ENCODE results near the gene TOR2A. TPM values are rescaled to one million over a fixed set of nuclear protein-coding genes. Genes with fewer than 3 reads are reported as not detected.

Gene TOR2A
- total and polyA plus RNA-seq, 9 of the 15 experiments (the other 6 are each of a cell fraction or from before 2014, with no cell fraction given): 0.80 to 25.9 (median 11.1) TPM

DNA sequence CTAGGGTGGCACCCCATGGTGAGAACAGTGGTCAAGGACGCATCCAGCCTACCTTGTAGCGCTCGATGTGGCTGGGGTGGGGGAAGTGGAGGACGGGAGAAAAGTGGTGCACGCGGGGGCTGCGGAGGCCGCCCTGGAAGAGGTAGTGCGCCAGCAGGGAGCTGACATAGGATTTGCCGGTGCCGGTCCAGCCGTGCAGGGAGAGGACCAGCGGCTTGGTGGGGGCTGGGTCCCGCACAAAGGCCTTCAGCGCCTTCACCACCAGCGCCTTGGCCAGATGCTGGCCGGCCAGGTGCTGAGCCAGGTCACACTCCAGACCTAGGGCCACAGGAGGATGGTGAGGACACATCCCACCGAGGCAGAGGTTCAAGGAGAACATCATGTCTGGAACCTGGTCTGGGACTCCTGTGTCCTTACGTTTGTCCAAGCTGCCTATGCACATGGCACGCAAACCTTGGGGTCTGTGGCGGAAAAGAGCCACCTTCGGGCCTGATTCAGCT is 797 bp downstream of the TOR2A start (continued):
- TF ChIP-seq SMARCC2 (IDR thresholded peaks at IDR 0.05; ENCODE audit: low read depth) (no peak), DMBX1 (CRISPR knock-in tag; IDR thresholded peaks at IDR 0.05; ENCODE audit: borderline replicate concordance) (no peak), ZKSCAN8 (CRISPR knock-in tag; IDR thresholded peaks at IDR 0.05) (no peak), RB1 (IDR thresholded peaks at IDR 0.05; ENCODE audit: low read depth) (peak; percentile 66; the same call in 1 of the 2 replicates), HSF4 (CRISPR knock-in tag; IDR thresholded peaks at IDR 0.05; ENCODE audit: borderline replicate concordance) (no peak), SNRNP70 (optimal IDR thresholded peaks at IDR 0.05; ENCODE audit: low read depth, low read length) (no peak), ARNT (IDR thresholded peaks at IDR 0.05) (no peak), POLR2AphosphoS5 (IDR thresholded peaks at IDR 0.05; ENCODE audit: control insufficient read depth, insufficient read depth, low read depth, low read length) (no peak), ZNF764 (CRISPR knock-in tag; IDR thresholded peaks at IDR 0.05; ENCODE audit: low read depth) (no peak), TAF9B (IDR thresholded peaks at IDR 0.05; ENCODE audit: partially characterized antibody) (no peak), SP1 (CRISPR knock-in tag; IDR thresholded peaks at IDR 0.05) (no peak; the same call in 1 of the 2 replicates), ZNF165 (CRISPR knock-in tag; IDR thresholded peaks at IDR 0.05; ENCODE audit: borderline replicate concordance) (no peak), MECOM (CRISPR knock-in tag; IDR thresholded peaks at IDR 0.05) (no peak), ZNF586 (CRISPR knock-in tag; conservative IDR thresholded peaks at IDR 0.05) (no peak)
- TF ChIP-seq, protein P1, sequence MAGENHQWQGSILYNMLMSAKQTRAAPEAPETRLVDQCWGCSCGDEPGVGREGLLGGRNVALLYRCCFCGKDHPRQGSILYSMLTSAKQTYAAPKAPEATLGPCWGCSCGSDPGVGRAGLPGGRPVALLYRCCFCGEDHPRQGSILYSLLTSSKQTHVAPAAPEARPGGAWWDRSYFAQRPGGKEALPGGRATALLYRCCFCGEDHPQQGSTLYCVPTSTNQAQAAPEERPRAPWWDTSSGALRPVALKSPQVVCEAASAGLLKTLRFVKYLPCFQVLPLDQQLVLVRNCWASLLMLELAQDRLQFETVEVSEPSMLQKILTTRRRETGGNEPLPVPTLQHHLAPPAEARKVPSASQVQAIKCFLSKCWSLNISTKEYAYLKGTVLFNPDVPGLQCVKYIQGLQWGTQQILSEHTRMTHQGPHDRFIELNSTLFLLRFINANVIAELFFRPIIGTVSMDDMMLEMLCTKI (IDR thresholded peaks at IDR 0.05; ENCODE audit: partially characterized antibody): no peak
- TF ChIP-seq, protein P2, sequence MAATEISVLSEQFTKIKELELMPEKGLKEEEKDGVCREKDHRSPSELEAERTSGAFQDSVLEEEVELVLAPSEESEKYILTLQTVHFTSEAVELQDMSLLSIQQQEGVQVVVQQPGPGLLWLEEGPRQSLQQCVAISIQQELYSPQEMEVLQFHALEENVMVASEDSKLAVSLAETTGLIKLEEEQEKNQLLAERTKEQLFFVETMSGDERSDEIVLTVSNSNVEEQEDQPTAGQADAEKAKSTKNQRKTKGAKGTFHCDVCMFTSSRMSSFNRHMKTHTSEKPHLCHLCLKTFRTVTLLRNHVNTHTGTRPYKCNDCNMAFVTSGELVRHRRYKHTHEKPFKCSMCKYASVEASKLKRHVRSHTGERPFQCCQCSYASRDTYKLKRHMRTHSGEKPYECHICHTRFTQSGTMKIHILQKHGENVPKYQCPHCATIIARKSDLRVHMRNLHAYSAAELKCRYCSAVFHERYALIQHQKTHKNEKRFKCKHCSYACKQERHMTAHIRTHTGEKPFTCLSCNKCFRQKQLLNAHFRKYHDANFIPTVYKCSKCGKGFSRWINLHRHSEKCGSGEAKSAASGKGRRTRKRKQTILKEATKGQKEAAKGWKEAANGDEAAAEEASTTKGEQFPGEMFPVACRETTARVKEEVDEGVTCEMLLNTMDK (IDR thresholded peaks at IDR 0.05; ENCODE audit: borderline replicate concordance, insufficient read depth, low read depth, low read length, poor library complexity, severe bottlenecking): no peak
- TF ChIP-seq, protein P3, sequence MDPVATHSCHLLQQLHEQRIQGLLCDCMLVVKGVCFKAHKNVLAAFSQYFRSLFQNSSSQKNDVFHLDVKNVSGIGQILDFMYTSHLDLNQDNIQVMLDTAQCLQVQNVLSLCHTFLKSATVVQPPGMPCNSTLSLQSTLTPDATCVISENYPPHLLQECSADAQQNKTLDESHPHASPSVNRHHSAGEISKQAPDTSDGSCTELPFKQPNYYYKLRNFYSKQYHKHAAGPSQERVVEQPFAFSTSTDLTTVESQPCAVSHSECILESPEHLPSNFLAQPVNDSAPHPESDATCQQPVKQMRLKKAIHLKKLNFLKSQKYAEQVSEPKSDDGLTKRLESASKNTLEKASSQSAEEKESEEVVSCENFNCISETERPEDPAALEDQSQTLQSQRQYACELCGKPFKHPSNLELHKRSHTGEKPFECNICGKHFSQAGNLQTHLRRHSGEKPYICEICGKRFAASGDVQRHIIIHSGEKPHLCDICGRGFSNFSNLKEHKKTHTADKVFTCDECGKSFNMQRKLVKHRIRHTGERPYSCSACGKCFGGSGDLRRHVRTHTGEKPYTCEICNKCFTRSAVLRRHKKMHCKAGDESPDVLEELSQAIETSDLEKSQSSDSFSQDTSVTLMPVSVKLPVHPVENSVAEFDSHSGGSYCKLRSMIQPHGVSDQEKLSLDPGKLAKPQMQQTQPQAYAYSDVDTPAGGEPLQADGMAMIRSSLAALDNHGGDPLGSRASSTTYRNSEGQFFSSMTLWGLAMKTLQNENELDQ (CRISPR knock-in tag; IDR thresholded peaks at IDR 0.05; ENCODE audit: borderline replicate concordance): no peak
- TF ChIP-seq, protein P4, sequence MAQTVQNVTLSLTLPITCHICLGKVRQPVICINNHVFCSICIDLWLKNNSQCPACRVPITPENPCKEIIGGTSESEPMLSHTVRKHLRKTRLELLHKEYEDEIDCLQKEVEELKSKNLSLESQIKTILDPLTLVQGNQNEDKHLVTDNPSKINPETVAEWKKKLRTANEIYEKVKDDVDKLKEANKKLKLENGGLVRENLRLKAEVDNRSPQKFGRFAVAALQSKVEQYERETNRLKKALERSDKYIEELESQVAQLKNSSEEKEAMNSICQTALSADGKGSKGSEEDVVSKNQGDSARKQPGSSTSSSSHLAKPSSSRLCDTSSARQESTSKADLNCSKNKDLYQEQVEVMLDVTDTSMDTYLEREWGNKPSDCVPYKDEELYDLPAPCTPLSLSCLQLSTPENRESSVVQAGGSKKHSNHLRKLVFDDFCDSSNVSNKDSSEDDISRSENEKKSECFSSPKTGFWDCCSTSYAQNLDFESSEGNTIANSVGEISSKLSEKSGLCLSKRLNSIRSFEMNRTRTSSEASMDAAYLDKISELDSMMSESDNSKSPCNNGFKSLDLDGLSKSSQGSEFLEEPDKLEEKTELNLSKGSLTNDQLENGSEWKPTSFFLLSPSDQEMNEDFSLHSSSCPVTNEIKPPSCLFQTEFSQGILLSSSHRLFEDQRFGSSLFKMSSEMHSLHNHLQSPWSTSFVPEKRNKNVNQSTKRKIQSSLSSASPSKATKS (CRISPR knock-in tag; IDR thresholded peaks at IDR 0.05): no peak
- TF ChIP-seq, protein P5, sequence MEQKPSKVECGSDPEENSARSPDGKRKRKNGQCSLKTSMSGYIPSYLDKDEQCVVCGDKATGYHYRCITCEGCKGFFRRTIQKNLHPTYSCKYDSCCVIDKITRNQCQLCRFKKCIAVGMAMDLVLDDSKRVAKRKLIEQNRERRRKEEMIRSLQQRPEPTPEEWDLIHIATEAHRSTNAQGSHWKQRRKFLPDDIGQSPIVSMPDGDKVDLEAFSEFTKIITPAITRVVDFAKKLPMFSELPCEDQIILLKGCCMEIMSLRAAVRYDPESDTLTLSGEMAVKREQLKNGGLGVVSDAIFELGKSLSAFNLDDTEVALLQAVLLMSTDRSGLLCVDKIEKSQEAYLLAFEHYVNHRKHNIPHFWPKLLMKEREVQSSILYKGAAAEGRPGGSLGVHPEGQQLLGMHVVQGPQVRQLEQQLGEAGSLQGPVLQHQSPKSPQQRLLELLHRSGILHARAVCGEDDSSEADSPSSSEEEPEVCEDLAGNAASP (IDR thresholded peaks at IDR 0.05): no peak
